Duodenal mucosa (tissue), 2 donors: ENCODE measurements around the gene HSPA1B.
A peak's percentile ranks its signal among the peaks of the same experiment; 100 is the strongest.
"Not testable (repeated sequence)": the region's sequence is repeated elsewhere in the genome, so short reads cannot be mapped to it uniquely, and the experiment has no call there.

Experiments
- H3K27ac ChIP-seq: one replicate; pipeline ENCODE4 v1.7.0; 2013; ENCODE audit warnings: low read depth, low read length
- H3K27me3 ChIP-seq, 2 donors: one replicate each; pipeline ENCODE4 v1.7.0; 2013; ENCODE audit warnings: low read length in 2 of 2, control low read depth in 1 of 2; ENCODE audit not compliant: insufficient read depth in 2 of 2, control insufficient read depth in 1 of 2
- H3K36me3 ChIP-seq, 2 donors: one replicate each; pipeline ENCODE4 v1.7.0; 2013; ENCODE audit warnings: low read length in 2 of 2, control low read depth in 1 of 2; ENCODE audit not compliant: insufficient read depth in 2 of 2, control insufficient read depth in 1 of 2
- H3K4me1 ChIP-seq, 2 donors: one replicate each; pipeline ENCODE4 v1.7.0; 2013; ENCODE audit warnings: low read length in 2 of 2, control low read depth in 1 of 2; ENCODE audit not compliant: insufficient read depth in 2 of 2, control insufficient read depth in 1 of 2
- H3K4me3 ChIP-seq, 2 donors: one replicate each; pipeline ENCODE4 v1.7.0; 2013; ENCODE audit warnings: low read length in 2 of 2, low read depth in 1 of 2
- H3K9ac ChIP-seq, 2 donors: one replicate each; pipeline ENCODE4 v1.7.0; 2013; ENCODE audit warnings: low read length in 2 of 2, low read depth in 1 of 2
- H3K9me3 ChIP-seq, 2 donors: one replicate each; pipeline ENCODE4 v1.7.0; 2013; ENCODE audit warnings: low read length in 2 of 2, control low read depth in 1 of 2; ENCODE audit not compliant: control insufficient read depth in 1 of 2

The HSPA1B gene

GRCh38 chr6:31865205-31866118, 37.9 kb downstream of the HSPA1B start:
- no peaks in the 10 kb centered on the region for H3K27me3 ChIP-seq
- H3K9ac ChIP-seq: no peak overlapping the region
- H3K27ac ChIP-seq: no peak overlapping the region
- no peaks in the 10 kb centered on the region for H3K9me3 ChIP-seq
- H3K4me1 ChIP-seq: peaks cover 6 to 14% of the 10 kb centered on the region in 2 donors
- peaks cover 11 to 36% of the 10 kb centered on the region in 2 donors for H3K36me3 ChIP-seq
- no peak overlapping the region for H3K4me3 ChIP-seq

DNA sequence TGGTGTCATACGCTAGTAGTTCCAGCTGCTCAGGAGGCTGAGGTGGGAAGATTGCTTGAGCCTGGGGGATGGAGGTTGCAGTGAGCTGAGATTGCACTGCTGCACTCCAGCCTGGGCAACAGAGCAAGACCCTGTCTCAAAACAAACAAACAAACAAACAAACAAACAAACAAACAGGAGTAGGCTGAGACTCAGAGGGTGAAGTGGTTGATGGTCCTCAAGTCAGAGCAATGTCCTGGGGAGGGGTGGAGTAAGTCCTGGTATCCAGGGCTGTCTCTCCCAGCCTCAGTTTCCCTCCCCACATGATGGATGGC, 41.1 kb downstream of the HSPA1B start:
- not testable (repeated sequence) for H3K27me3 ChIP-seq, H3K27ac ChIP-seq, H3K4me3 ChIP-seq, H3K4me1 ChIP-seq, H3K9ac ChIP-seq, H3K9me3 ChIP-seq
- peaks cover 13 to 33% of the 10 kb centered on the region in 2 donors for H3K36me3 ChIP-seq

DNA sequence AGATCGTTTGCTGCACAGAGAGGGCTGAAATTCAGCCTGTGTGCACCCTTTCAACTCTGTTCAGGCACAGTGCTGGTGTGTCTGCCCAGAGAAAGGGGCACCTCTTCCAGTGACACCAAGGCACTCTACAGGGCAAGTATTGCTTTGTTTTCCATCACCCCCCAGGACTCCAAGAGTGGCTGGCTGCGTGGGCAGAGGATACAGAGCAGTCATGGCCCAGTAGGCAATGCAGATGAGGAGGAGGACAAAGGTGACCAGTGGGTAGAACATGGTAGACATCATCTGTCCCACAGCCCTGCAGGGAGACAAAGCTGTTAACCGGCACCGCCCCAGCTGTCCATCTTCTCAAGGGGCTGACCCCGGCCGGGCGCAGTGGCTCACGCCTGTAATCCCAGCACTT, 41.8 kb downstream of the HSPA1B start:
- Histone ChIP-seq H3K9me3 (no peaks in the 10 kb centered on the region), H3K36me3 (peaks cover 16 to 36% of the 10 kb centered on the region in 2 donors), H3K27ac (no peak overlapping the region), H3K4me1 (no peaks in the 10 kb centered on the region), H3K4me3 (no peak overlapping the region), H3K9ac (no peak overlapping the region), H3K27me3 (no peaks in the 10 kb centered on the region)

DNA sequence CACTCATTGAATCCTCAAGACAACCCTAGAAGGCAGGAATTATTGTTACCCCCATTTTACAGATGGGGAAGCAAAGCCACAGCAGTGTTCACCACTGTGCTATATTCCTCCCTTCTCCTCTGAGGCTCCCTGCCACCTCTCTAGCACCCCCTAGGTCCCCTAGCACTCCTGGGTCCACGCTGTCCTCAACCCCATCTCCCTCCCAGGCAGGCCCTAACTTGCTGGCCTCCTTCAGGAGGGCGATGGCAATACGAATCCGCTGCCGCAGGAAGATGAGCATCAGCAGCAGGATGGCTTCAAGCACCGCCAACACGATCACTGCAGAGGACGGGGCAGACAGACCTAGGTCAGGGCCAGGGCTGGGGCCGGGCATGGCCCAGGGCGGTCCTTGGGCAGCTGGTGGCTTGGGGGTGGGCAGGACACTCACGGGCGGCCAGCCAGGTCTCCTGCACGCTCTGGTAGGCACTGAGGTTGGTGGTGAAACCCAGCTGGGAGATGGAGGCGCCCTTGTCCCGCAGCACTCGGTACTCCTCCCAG, 42.9 kb downstream of the HSPA1B start:
- no peak overlapping the region for H3K27ac ChIP-seq

GRCh38 chr6:31871046-31871659, 43.6 kb downstream of the HSPA1B start:
- Histone ChIP-seq H3K27me3 (no peaks in the 10 kb centered on the region), H3K9me3 (no peaks in the 10 kb centered on the region), H3K27ac (no peak overlapping the region), H3K9ac (no peak overlapping the region), H3K4me1 (peaks cover 0 to 8% of the 10 kb centered on the region in 2 donors), H3K36me3 (peaks cover 32 to 40% of the 10 kb centered on the region in 2 donors), H3K4me3 (no peak overlapping the region)

More for the DNA sequence above, 42.9 kb downstream of the HSPA1B start:
- Histone ChIP-seq H3K9me3 (no peaks in the 10 kb centered on the region), H3K27me3 (no peaks in the 10 kb centered on the region), H3K4me1 (peaks cover 0 to 2% of the 10 kb centered on the region in 2 donors), H3K4me3 (no peak overlapping the region), H3K9ac (no peak overlapping the region), H3K36me3 (peaks cover 26 to 42% of the 10 kb centered on the region in 2 donors)

DNA sequence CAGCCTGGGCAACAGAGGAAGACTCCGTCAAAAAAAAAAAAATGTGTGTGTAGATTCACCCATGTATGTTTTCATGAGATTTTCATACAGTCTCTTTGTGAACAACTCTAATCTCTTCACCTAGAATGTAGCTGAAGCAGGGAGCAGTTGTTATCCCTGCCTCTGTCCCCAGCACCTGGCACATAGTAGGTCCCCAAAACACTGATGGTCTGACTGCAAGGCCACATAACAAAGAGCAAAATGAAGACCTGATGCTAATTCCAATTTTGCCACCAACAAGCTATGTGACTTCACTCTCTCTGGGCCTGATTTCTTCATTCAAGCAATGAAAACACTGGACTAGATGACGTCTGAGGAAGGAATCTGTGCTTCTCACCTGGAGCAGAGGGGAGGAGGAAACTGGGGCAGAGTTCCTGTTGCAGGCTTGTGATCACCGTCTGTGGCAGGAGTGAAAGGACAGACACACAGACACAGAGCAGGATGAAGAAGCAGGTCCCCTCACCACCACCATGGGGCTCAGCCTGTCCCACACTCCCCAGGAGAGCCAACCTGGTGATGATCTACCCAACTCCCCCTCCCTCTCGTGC, 46.6 kb downstream of the HSPA1B start:
- H3K36me3 ChIP-seq: peaks cover 27 to 30% of the 10 kb centered on the region in 2 donors
- no peaks in the 10 kb centered on the region for H3K9me3 ChIP-seq
- no peak overlapping the region for H3K4me3 ChIP-seq
- no peak overlapping the region for H3K27ac ChIP-seq
- H3K4me1 ChIP-seq: peaks cover 6 to 17% of the 10 kb centered on the region in 2 donors
- no peak overlapping the region for H3K9ac ChIP-seq
- no peaks in the 10 kb centered on the region for H3K27me3 ChIP-seq

GRCh38 chr6:31874836-31875572, 47.5 kb downstream of the HSPA1B start:
- Histone ChIP-seq H3K9ac (no peak overlapping the region), H3K27me3 (no peaks in the 10 kb centered on the region), H3K9me3 (no peaks in the 10 kb centered on the region), H3K27ac (no peak overlapping the region), H3K36me3 (peaks cover 30 to 32% of the 10 kb centered on the region in 2 donors), H3K4me1 (peaks cover 6 to 17% of the 10 kb centered on the region in 2 donors), H3K4me3 (no peak overlapping the region)

DNA sequence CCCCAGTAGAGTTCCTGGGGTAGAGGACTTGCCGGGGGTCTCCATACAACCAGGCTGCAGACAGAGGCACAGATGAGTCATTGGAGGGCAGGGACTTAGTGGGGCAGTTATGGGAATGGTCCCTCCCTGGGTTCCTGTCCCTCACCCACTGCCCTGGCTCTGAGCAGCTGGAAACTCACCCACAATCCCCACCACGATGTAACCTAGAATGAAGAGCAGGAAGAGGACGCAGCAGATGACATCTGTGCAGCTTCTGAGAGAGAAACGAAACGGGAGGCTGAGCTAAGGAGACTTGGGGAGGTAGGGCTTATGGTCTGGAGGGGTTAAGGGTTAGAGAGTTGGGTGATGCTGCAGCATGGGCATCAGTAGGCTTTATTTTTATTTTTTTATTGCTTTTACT, 48.3 kb downstream of the HSPA1B start:
- no peaks in the 10 kb centered on the region for H3K9me3 ChIP-seq
- no peaks in the 10 kb centered on the region for H3K27me3 ChIP-seq
- peaks cover 6 to 17% of the 10 kb centered on the region in 2 donors for H3K4me1 ChIP-seq
- no peak overlapping the region for H3K4me3 ChIP-seq
- no peak overlapping the region for H3K9ac ChIP-seq
- H3K27ac ChIP-seq: no peak overlapping the region
- peaks cover 31 to 32% of the 10 kb centered on the region in 2 donors for H3K36me3 ChIP-seq

DNA sequence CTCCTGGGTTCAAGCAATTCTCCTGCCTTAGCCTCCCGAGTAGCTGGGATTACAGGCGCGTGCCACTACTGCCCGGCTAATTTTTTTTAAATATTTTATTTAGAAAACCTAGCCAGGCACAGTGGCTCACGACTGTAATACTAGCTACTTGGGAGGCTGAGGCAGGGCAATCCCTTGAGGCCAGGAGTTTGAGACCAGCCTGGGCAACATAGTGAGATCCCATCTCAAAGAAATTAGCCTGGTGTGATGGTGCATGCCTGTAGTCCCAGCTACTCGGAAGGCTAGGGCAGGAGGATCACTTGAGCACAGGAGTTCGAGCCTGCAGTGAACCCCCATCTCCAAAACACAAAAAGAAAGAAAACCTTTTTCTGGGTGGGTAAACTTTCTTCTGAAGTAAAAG, 48.8 kb downstream of the HSPA1B start:
- H3K27me3 ChIP-seq: no peaks in the 10 kb centered on the region
- H3K9ac ChIP-seq: peak overlapping the region in 1 of 2 donors; percentile 98
- peaks cover 6 to 17% of the 10 kb centered on the region in 2 donors for H3K4me1 ChIP-seq
- no peak overlapping the region for H3K4me3 ChIP-seq
- no peaks in the 10 kb centered on the region for H3K9me3 ChIP-seq
- peaks cover 32 to 37% of the 10 kb centered on the region in 2 donors for H3K36me3 ChIP-seq
- H3K27ac ChIP-seq: no peak overlapping the region
